ENCODE results near the gene WASF2. TPM values are rescaled to one million over a fixed set of nuclear protein-coding genes. Genes with fewer than 3 reads are reported as not detected.
A peak's percentile ranks its signal among the peaks of the same experiment; 100 is the strongest.
"Not testable (repeated sequence)": the region's sequence is repeated elsewhere in the genome, so short reads cannot be mapped to it uniquely, and the experiment has no call there.

Gene WASF2
- total RNA-seq, 4 donors from 2014 or later = 43.4 to 87.8 (median 60.5) TPM

- DNase-seq (ENCODE audit: low spot score) = no peak
- no peak for ATAC-seq (ENCODE audit: low FRiP score)
- TF ChIP-seq CTCF (IDR thresholded peaks at IDR 0.05) = no peak
Measured at GRCh38 chr1:27433706-27434105, 56.3 kb downstream of the WASF2 start.

- ATAC-seq (ENCODE audit: low FRiP score); DNase-seq (ENCODE audit: low spot score): not testable (repeated sequence)
Measured at GRCh38 chr1:27432725-27433124, 57.2 kb downstream of the WASF2 start.

GRCh38 chr1:27431601-27431940 lies 58.4 kb downstream of the WASF2 start:
- ATAC-seq (ENCODE audit: low FRiP score) (no peak), DNase-seq (ENCODE audit: low spot score) (no peak)
- no peak for TF ChIP-seq CTCF (IDR thresholded peaks at IDR 0.05)

- DNase-seq (ENCODE audit: low spot score) (no peak), ATAC-seq (ENCODE audit: low FRiP score) (no peak)
- TF ChIP-seq CTCF (IDR thresholded peaks at IDR 0.05) = no peak
Measured at GRCh38 chr1:27430903-27431600, 58.9 kb downstream of the WASF2 start.

- ATAC-seq (ENCODE audit: low FRiP score) = no peak
- no peak for DNase-seq (ENCODE audit: low spot score)
- TF ChIP-seq CTCF (IDR thresholded peaks at IDR 0.05) = no peak
Measured at GRCh38 chr1:27429029-27429425, 60.9 kb downstream of the WASF2 start.

GRCh38 chr1:27428316-27429028 lies 61.5 kb downstream of the WASF2 start:
- TF ChIP-seq CTCF (IDR thresholded peaks at IDR 0.05) = no peak
- no peak for DNase-seq (ENCODE audit: low spot score)
- peak; percentile 64 for ATAC-seq (ENCODE audit: low FRiP score)

GRCh38 chr1:27427816-27428315 lies 62.1 kb downstream of the WASF2 start:
- no peak for TF ChIP-seq CTCF (IDR thresholded peaks at IDR 0.05)
- ATAC-seq (ENCODE audit: low FRiP score) = no peak
- no peak for DNase-seq (ENCODE audit: low spot score)
